ENCODE results near the gene CHRNA3. TPM values are rescaled to one million over a fixed set of nuclear protein-coding genes. Genes with fewer than 3 reads are reported as not detected.

Gene CHRNA3
- total and polyA plus RNA-seq, 2 experiments from 2014 or later, result 1.7 to 2.3 TPM

DNA sequence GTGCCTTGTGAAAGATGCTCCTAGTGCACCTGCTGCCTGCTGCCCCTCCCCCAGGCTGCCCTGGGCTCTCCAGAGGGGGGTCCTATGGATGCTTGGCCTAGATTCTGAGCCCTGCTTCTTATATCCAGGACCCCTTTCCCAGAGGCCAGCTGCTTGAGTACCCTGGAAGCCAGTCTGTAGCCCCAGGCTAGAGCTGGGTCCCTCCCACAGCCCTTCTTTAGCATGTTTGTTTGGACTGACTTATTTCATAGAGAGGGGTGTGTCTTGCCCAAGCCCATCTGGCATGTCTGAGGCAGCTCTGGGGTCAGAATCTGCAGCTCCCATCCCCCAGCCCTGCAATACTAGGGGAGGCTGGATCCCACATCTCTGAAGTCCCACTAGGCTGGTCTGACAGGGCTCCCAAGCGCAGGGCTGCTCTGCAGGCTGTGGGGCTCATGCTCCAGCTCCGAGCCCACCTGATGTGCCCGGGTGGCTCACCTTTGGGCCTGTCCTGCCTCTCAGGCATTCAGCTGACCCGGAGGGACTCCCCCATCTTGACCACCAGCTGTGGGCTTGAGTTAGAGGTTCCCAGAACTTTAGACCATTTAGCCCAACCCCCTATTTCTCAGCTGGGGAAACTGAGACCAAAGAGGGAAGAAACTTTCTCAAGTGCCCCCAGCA is 17.1 kb upstream of the CHRNA3 start:
- 87% methylated on average over 4 of the region's 4 CpGs for WGBS (ENCODE audit: low lambda C conversion rate, missing lambda C conversion rate)
- no peak for DNase-seq (ENCODE audit: low spot score)
- Histone ChIP-seq H3K9me2 (replicated peaks; ENCODE audit: insufficient read depth) (no peaks in the 10 kb centered on the region), H2AFZ (no peak overlapping the region), H4K20me1 (ENCODE audit: insufficient read depth, poor library complexity, severe bottlenecking) (no peaks in the 10 kb centered on the region), H3K79me2 (no peaks in the 10 kb centered on the region), H3K4me2 (no peak overlapping the region), H3K4me3 (no peak overlapping the region), H3K27ac (no peak overlapping the region), H3K27me3 (peaks cover 8% of the 10 kb centered on the region), H3K4me1 (ENCODE audit: insufficient read depth) (peaks cover 13% of the 10 kb centered on the region), H3K36me3 (replicated peaks; ENCODE audit: insufficient read depth, low read depth) (no peaks in the 10 kb centered on the region), H3K9me3 (ENCODE audit: low read depth) (no peaks in the 10 kb centered on the region)
- TF ChIP-seq EZH2 (IDR thresholded peaks at IDR 0.05; ENCODE audit: borderline replicate concordance), result no peak
- no peak for TF ChIP-seq CTCF (IDR thresholded peaks at IDR 0.05; ENCODE audit: poor library complexity)
- TF ChIP-seq EZH2phosphoT487 (IDR thresholded peaks at IDR 0.05; ENCODE audit: low read depth, severe bottlenecking, unreplicated experiment), result no peak

DNA sequence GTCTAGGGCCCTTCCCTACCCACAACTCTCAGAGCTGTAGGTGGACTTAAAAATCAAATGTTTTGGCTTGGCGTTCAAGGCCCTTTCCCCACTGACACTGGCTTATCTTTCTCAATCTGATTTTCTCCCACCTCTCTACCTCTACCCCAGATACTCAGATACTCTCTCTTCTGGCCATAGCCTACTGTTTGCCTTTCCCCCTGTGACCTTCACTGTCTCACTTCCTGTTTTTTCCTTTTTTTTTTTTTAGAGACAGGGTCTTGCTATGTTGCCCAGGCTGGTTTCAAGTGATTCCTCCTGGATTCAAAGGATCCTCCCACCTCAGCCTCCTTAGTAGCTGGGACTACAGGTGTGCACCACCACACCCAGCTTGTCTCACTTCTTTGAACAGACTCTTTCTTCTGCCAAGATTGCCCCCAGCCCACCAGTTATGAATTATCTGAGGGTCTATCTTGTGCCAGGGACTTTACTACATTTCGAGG is 15.6 kb upstream of the CHRNA3 start:
- Histone ChIP-seq H3K27ac (no peak overlapping the region), H3K4me3 (no peak overlapping the region), H3K79me2 (no peaks in the 10 kb centered on the region), H2AFZ (no peak overlapping the region), H3K27me3 (peaks cover 6% of the 10 kb centered on the region), H3K4me1 (ENCODE audit: insufficient read depth) (peaks cover 9% of the 10 kb centered on the region), H3K4me2 (no peak overlapping the region), H3K9me2 (replicated peaks; ENCODE audit: insufficient read depth) (no peaks in the 10 kb centered on the region), H3K9me3 (ENCODE audit: low read depth) (no peaks in the 10 kb centered on the region), H3K36me3 (replicated peaks; ENCODE audit: insufficient read depth, low read depth) (no peaks in the 10 kb centered on the region), H4K20me1 (ENCODE audit: insufficient read depth, poor library complexity, severe bottlenecking) (no peaks in the 10 kb centered on the region)
- 84% methylated on average over 2 of the region's 2 CpGs for WGBS (ENCODE audit: low lambda C conversion rate, missing lambda C conversion rate)
- TF ChIP-seq CTCF (IDR thresholded peaks at IDR 0.05; ENCODE audit: poor library complexity), result no peak
- no peak for TF ChIP-seq EZH2phosphoT487 (IDR thresholded peaks at IDR 0.05; ENCODE audit: low read depth, severe bottlenecking, unreplicated experiment)
- TF ChIP-seq EZH2 (IDR thresholded peaks at IDR 0.05; ENCODE audit: borderline replicate concordance), result no peak
- no peak for DNase-seq (ENCODE audit: low spot score)

DNA sequence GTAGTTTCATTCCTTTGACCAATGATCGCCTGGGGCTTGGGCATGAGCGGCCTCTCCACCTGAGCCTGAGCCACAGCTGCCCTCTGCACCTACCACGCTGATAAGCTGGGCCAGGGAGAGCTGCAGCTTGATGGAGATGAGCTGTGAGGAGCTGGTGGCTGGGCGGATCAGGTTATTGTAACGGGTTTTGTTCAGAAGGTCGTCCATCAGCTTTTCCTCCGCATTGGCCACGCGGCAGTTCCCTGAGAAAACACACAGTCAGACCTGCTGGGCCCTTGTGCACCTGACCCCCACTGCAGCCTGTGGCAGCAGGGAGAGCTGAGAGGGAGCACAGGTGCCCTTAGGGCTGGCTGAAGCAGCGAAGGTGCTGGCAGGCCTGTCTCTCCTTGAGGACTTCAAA is 14.6 kb upstream of the CHRNA3 start:
- Histone ChIP-seq H4K20me1 (ENCODE audit: insufficient read depth, poor library complexity, severe bottlenecking) (no peaks in the 10 kb centered on the region), H3K36me3 (replicated peaks; ENCODE audit: insufficient read depth, low read depth) (no peaks in the 10 kb centered on the region), H3K27me3 (peaks cover 3% of the 10 kb centered on the region), H2AFZ (no peak overlapping the region), H3K9me3 (ENCODE audit: low read depth) (no peaks in the 10 kb centered on the region), H3K9me2 (replicated peaks; ENCODE audit: insufficient read depth) (no peaks in the 10 kb centered on the region), H3K27ac (no peak overlapping the region), H3K4me1 (ENCODE audit: insufficient read depth) (peaks cover under 1% of the 10 kb centered on the region), H3K4me2 (no peak overlapping the region), H3K79me2 (no peaks in the 10 kb centered on the region), H3K4me3 (no peak overlapping the region)
- TF ChIP-seq EZH2 (IDR thresholded peaks at IDR 0.05; ENCODE audit: borderline replicate concordance) (no peak), CTCF (IDR thresholded peaks at IDR 0.05; ENCODE audit: poor library complexity) (no peak), EZH2phosphoT487 (IDR thresholded peaks at IDR 0.05; ENCODE audit: low read depth, severe bottlenecking, unreplicated experiment) (no peak)
- WGBS (ENCODE audit: low lambda C conversion rate, missing lambda C conversion rate), result 89% methylated on average over 10 of the region's 10 CpGs
- no peak for DNase-seq (ENCODE audit: low spot score)
